GM18520 (cell line): ENCODE measurements around the gene RPS13.
"Not testable (repeated sequence)": the region's sequence is repeated elsewhere in the genome, so short reads cannot be mapped to it uniquely, and the experiment has no call there.

ENCODE experiments used
- ATAC-seq: cut with Tn5 transposase; IDR thresholded peaks from one replicate; pipeline ENCODE4 v1.9.1; 2021; ENCODE audit not compliant: unreplicated experiment

The RPS13 gene

DNA sequence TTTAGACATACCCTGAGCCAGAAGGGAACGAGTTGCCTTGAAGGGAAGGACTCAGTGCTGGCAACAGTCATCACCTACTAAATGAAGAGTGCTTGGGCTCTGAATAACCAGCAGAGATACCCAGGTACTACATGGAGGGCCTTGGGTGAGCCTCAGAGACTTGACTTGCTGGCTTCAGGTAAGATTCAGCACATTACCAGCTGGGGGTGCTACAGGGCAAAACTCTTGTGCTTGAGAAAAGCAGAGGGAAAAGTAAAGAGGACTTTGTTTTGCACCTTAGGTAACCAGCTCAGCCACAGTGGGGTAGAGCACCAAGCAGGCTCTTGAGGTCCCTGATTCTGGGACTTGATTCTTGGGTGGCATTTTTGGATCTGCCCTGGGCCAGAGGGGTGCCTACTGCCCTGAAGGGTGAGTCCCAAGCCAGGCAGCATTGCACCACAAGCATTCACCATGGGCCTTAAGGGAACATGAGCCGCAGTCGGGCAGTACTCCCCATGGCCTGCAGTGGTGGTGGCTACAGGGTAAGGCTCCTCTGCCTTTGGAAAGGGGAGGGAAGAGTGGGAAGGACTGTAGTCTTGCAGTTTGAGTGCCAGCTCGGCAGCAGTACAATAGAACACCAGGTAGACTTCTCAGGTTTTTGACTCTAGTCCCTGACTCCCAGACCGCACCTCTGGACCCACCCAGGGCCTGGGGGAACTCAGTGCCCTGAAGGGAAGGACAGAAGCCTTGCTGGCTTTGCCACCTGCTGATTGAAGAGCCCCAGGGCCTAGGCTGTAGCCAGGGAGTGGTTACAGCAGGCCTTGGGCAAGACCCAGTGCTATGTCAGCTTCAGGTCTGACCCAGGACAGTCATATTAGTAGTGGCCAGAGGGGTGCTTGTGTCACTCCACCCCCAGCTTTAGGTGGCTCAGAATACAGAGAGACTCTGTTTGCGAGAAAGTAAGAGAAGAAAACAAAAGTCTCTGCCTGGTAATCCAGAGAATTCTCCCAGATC, 40.5 kb downstream of the RPS13 start:
- ATAC-seq = no peak

DNA sequence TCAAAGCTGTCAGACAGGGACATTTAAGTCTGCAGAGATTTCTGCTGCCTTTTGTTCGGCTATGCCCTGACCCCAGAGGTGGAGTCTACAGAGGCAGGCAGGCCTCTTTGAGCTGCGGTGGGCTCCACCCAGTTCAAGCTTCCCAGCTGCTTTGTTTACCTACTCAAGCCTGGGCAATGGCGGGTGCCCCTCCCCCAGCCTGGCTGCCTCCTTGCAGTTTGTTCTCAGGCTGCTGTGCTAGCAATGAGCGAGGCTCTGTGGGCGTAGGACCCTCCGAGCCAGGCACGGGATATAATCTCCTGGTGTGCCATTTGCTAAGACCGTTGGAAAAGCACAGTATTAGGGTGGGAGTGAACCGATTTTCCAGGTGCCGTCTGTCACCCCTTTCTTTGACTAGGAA, 43.4 kb downstream of the RPS13 start:
- not testable (repeated sequence) for ATAC-seq

DNA sequence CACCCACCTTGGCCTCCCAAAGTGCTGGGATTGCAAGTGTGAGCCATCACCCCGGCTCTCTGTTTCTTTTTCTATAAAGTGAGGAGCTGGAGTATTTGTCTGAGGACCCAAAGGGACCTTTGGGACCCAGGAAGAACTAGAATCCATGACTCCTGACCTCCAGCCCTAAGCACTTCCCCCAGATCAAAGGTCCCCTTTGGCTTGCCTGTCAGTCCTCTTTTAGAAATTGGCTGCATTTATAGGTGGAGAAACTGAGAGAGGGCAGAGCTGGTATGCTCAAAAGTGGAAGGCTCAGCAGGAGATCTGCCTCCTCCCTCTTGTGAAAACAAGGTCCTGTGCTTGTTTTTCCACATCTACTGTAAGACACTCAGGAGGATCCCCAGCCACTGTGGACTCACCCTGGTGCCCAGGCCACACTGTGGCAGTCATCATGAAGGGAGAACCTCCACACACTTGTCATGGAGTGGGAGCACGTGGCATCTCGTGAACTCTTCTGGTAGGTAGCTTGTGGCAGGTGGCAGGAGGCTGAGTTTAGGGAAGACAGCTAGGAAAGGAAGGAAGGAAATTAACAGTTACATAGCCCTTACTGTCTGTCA, 50.9 kb downstream of the RPS13 start:
- no peak for ATAC-seq

DNA sequence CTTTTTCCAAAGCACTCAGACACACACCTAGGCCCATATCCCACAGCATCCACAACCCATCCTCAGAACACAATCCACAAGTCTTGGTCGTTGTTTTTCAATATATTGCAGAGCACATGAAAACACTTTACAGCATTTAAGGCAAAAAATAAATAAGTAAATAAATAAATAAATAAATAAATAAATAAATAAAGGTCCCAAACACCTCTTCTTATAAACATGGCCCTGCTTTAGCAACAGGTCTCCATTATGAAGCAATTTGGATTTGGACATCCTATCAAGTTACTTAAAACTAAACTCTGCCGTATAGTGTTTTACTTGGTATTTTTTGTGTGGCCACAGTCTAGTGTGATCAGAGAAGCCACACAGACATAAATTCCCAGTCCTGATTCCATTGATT, 52.5 kb downstream of the RPS13 start:
- ATAC-seq = no peak
